HG03575 (cell line): ENCODE data around the gene CUTC.

Experiments used
- ATAC-seq: cut with Tn5 transposase; IDR thresholded peaks from one replicate; pipeline ENCODE4 v1.9.1; 2021; ENCODE audit not compliant: unreplicated experiment, insufficient number of reproducible peaks, low FRiP score; ENCODE audit errors: extremely low read depth

The CUTC gene

DNA sequence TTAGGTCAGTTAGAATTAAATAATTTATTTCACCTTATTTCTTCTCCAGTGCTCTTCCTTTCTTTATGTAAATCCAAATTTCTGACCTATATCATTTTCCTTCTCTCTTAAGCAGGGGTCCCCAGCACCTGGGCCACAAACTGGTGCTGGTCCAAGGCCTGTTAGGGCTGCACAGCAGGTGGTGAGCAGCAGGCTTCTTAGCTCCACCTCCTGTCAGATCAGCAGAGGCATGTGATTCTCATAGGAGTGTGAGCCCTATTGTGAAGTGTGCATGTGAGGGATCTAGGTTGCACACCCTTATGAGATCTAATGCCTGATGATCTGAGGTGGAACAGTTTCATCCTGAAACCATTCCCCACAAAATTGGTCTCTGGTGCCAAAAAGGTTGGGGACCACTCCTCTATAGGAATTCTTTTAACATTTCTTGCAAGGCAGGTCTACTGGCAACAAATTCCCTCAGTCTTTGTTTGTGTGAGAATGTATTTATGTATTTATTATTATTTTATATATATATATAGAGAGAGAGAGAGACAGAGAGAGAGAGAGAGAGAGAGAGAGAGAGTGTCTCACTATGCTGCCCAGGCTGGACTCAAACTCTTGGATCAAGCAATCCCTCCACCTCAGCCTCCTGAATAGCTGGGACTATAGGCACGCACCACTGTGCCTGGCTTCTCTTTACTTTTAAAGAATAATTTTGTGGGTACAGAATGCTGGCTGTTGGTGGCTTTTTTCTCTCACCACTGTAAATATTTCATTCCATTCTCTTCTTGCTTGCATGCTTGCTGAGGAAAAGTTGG is 46.1 kb downstream of the CUTC start:
- ATAC-seq: no peak

- no peak for ATAC-seq
Observed at GRCh38 chr10:99779335-99779734, 47.3 kb downstream of the CUTC start.

- ATAC-seq: no peak
Observed at GRCh38 chr10:99781734-99782429, 49.8 kb downstream of the CUTC start.

DNA sequence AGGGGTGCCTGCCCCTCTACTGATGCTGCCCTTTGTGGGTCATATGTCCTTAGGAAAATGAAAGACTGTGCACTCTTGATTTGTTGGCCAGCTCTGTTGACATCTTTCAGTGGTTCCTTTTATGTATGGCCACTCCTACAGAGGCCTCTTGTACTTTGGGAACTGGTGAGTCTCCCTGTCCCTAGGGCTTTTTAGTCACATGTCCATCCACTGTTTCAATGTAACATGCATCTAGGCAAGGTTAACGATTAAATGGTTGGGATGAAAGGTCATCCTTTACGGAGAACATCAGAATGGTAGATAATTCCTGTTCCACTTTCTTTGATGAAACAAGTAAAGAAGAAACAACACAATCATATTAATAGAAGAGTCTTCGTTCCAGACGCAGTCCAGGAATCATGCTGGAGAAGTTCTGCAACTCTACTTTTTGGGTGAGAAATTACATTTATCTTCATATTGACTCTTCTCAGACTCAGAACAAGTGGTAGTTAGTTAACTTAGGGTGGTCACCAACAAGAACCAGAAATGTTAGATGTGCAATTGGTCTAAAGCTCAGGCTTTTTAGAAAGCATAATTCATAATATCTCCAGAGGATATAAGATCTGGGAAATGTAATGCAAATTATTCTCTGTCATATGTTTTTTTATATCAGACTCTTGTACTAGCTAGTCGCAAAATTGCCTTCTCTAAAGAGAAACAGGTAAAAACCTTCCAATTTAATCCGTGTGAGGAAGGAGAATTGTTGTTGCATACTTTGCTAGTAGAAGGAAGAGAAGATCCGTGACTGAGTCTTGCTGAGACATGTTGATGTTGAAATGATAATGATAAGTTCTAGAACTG is 50.6 kb downstream of the CUTC start, which contains the start of gene ABCC2:
Gene ABCC2 (plus strand): TSS at position 194 of the 840 bp plus-strand sequence. CDS start 205 bp downstream, at position 399.
- ATAC-seq: no peak

GRCh38 chr10:99784016-99784726 is 52.1 kb downstream of the CUTC start:
- ATAC-seq: no peak

DNA sequence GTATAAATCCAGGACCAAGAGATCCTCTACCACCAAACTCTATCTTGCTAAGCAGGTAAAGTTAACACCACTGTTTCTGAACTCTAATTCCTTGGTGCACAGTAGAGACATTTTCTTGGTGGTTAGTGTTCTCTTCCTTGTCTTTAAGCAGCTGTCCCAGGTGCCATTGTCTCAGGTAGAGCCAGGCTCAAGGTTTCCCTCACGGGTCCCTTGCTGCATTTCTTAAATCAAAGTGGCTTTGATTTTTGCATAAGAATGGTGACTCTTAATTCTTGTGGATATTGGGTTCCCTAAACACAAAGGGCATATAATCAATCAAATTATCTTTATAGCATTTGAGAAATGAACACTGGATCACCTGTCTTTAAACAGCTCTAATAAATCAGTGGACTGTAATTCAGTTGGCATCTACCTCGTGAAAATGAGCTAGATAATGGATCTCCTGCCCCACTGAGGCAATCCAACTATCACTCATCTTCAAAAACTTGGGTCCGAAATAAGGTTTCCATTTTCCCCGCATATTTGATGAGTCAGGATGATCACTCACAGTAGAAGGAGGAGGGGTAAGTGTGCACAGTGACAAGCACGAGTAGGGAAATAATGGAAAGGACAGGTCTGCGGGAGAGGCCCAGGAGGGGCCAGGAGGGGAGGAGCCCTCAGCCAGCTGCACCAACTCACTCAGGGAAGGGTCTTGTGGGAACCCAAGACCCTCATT is 52.9 kb downstream of the CUTC start:
- ATAC-seq: no peak

GRCh38 chr10:99785646-99786045 is 53.6 kb downstream of the CUTC start:
- ATAC-seq: no peak

DNA sequence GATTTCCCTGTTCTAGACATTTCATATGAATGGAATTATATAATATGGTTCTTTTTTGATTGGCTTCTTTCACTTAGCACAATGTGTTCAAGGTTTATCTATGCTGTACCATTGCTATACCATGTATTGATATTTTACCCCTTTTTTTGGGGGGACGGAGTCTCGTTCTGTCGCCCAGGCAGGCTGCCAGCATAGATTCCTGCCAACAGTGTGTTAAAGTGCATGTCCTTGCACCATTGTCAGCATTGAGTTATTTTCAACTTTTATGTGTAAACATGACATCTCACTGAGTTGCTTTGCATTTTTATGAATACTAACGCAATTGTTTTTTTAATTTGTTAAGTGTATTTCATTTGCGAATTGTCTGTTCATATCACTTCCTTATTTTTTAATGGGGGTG is 55.3 kb downstream of the CUTC start:
- no peak for ATAC-seq

DNA sequence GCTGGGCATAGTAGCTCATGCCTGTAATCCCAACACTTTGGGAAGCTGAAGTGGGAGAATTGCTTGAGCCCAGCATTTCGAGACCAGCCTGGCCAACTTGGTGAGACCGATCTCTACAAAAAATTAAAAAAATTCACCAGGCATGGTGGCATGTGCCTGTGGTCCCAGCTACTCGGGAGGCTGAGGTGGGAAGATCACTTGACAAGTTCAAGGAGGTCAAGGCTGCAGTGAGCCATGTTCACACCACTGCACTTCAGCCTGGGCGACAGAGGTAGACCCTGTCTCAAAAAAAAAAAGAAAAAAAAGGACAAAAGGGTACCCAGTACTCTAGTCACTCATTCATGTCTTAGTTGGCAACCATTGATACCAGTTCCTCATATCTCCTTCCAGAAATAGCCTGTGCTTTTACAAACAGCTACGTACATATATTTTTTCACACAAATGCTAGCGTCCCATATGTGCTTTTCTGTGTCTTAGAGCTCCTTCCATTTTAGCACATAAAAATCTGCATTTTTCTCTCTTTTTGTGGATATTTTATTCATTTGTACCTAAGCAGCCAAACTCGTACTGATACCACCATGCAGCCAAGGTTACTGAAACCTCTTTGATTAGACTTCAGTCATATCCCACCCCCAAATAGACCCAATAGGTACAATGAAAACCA is 55.9 kb downstream of the CUTC start:
- ATAC-seq: no peak

DNA sequence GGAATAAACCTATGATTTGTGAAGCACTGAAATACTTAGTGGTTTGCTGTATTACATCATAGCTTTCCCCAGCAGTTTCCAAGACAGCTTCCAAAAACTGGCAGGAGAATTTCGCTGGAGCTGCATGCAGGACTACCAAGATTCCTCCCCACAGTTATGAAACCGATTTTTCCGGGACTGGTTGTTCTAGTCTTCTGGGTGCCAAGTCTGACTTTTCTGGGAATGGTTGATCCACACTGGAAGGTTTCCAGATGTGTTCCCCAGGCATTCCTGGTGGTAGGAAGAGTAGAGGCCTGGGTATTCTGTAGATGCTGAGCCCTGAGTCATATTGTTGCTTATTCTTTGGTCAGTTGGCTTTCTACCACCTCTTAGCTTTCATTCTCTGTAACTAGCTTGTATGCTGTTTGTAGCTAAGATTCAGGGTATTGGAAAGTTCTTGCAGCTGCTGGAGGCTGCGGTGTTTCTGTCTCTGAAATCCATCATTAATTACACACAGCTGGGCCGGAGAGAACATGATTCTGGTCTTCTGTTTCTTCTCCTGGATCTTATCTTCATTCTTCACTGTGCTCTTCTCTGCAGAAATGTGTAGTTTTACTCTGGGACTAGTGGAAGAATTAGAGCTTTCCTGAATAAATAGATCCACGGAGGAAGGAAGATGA is 56.7 kb downstream of the CUTC start:
- no peak for ATAC-seq

DNA sequence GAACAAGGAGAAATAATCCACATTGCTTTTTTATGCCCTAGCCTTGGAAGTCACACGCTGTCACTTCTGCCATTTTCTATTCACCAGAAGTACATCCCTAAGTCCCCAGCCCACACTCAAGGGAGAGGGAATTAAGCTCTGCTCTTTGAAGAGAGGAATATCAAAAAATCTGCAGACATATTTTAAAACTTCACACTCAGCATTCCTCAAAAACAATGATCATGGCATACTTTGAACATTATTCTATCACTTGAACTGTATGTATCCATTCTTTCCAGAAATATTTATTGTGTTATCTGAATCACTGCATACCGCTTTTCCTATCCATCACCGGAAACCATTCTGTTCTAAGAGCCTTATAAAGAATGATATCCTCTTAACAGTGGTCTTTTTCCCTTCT is 59.8 kb downstream of the CUTC start:
- no peak for ATAC-seq

- ATAC-seq: no peak
Observed at GRCh38 chr10:99793819-99794218, 61.8 kb downstream of the CUTC start.

DNA sequence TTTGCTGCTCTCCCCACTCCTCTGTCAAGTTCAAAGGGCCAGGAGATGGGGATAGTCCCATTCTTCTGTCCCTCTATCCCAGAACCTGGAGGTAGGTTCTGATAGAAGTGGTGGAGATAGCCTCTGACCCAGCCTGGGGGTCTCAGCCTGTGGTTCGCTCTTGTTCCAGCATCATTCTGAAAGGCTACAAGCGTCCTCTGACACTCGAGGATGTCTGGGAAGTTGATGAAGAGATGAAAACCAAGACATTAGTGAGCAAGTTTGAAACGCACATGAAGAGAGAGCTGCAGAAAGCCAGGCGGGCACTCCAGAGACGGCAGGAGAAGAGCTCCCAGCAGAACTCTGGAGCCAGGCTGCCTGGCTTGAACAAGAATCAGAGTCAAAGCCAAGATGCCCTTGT is 64.9 kb downstream of the CUTC start:
- ATAC-seq: no peak

GRCh38 chr10:99798031-99798430 is 66.0 kb downstream of the CUTC start:
- no peak for ATAC-seq

- no peak for ATAC-seq
Observed at GRCh38 chr10:99798920-99799319, 66.9 kb downstream of the CUTC start.

DNA sequence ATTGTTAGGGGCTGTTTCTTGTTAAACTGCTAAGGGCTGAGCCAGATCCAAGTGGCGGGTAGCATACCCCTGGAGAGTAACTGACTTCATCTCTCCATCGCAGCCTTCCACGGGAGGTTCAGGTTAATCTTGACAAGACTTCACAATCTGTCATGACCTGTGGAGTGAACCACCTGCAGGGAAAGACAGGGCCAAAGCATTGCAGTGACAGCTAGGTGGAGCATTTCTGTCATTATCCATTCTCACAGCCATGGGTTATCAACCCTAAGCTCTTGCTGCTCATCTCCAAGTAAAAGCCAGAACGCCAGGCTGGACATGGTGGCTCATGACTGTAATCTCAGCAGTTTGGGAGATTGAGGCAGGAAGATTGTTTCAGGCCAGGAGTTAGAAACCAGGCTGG is 67.6 kb downstream of the CUTC start:
- no peak for ATAC-seq

- ATAC-seq: no peak
Observed at GRCh38 chr10:99804471-99804870, 72.4 kb downstream of the CUTC start.
